NCI-H1105 treated with DMSO at 0.1 percent for 48 hours (cell line): Measurements from ENCODE around the gene TCAF1.

Experiments
- DNase-seq: peaks from one replicate; lab custom pipeline; 2025; lab: John Stamatoyannopoulos, UW

TCAF1 gene

GRCh38 chr7:143901668-143902331 is at the start of gene TCAF1:
Gene TCAF1 (minus strand): TSS chr7:143902176. CDS start chr7:143876608, 25,568 bp downstream.
- DNase-seq, result peak; percentile 89

- no peak for DNase-seq
These were observed 46.8 kb upstream of the TCAF1 start for GRCh38 chr7:143948733-143949132.

- DNase-seq, result no peak
These were observed 45.1 kb upstream of the TCAF1 start for GRCh38 chr7:143947111-143947510.

- DNase-seq, result no peak
These were observed 43.4 kb upstream of the TCAF1 start for GRCh38 chr7:143945423-143945822.

- DNase-seq, result no peak
These were observed 36.6 kb upstream of the TCAF1 start for GRCh38 chr7:143938379-143939243.

GRCh38 chr7:143936087-143937009 is 34.4 kb upstream of the TCAF1 start:
- DNase-seq, result no peak

- no peak for DNase-seq
These were observed 32.8 kb upstream of the TCAF1 start, which contains the start of gene OR2F2 for GRCh38 chr7:143934526-143935325. Gene OR2F2 (plus strand): TSS chr7:143935233. CDS start chr7:143935233, 0 bp downstream.

- no peak for DNase-seq
These were observed 29.8 kb upstream of the TCAF1 start for GRCh38 chr7:143931739-143932138.

GRCh38 chr7:143929224-143929920 is 27.4 kb upstream of the TCAF1 start:
- DNase-seq, result no peak

GRCh38 chr7:143924851-143925250 is 22.9 kb upstream of the TCAF1 start:
- DNase-seq, result no peak

GRCh38 chr7:143914938-143915652 is 13.1 kb upstream of the TCAF1 start:
- no peak for DNase-seq

GRCh38 chr7:143913945-143914615 is 12.1 kb upstream of the TCAF1 start:
- DNase-seq, result no peak

- no peak for DNase-seq
These were observed 8.7 kb upstream of the TCAF1 start for GRCh38 chr7:143910473-143911248.

GRCh38 chr7:143909863-143910262 is 7.9 kb upstream of the TCAF1 start:
- DNase-seq, result no peak

GRCh38 chr7:143908120-143908519 is 6.1 kb upstream of the TCAF1 start:
- no peak for DNase-seq

GRCh38 chr7:143906895-143907294 is 4.9 kb upstream of the TCAF1 start:
- no peak for DNase-seq

- no peak for DNase-seq
These were observed 4.2 kb upstream of the TCAF1 start for GRCh38 chr7:143906151-143906550.

- no peak for DNase-seq
These were observed 3.5 kb upstream of the TCAF1 start for GRCh38 chr7:143905509-143905908.
